GM12878 (cell line): ENCODE data around the gene GKN1. TPM values are rescaled to one million over a fixed set of nuclear protein-coding genes. Genes with fewer than 3 reads are reported as not detected.

Experiments
- ATAC-seq: fragments of 200-7000 bp; cut with Tn5 transposase; 3 replicates; pipeline ENCODE4 v1.9.1; 2020; ENCODE audit warnings: mild to moderate bottlenecking, moderate library complexity
- BruUV-seq: library from RNA; stranded (reverse); fragments of 400-500 nt; replicated peaks from 2 replicates; lab custom pipeline; 2021; lab: Mats Ljungman, UMichigan
- CTCF ChIA-PET: fragments of 300-600 bp; sonication (Branson Sonifier 250); formaldehyde crosslinking; extraction: SDS; loops from one replicate; lab custom pipeline; 2021; ENCODE audit warnings: inconsistent platforms; lab: Yijun Ruan, JAX
- POLR2A ChIA-PET: fragments of 350-600 bp; formaldehyde crosslinking; extraction: SDS; loops from one replicate; lab custom pipeline; 2021; ENCODE audit warnings: inconsistent platforms; lab: Charles Lee
- RAD21 ChIA-PET: fragments of 300-600 bp; sonication (Branson Sonifier 250); formaldehyde crosslinking; loops from one replicate; lab custom pipeline; 2023; ENCODE audit warnings: antibody characterized with exemption; ENCODE audit not compliant: unreplicated experiment; lab: Charles Lee
- SMC1A ChIA-PET: fragments of 300-600 bp; sonication (Branson Sonifier 250); formaldehyde crosslinking; loops from one replicate; lab custom pipeline; 2023; ENCODE audit not compliant: unreplicated experiment, uncharacterized antibody; lab: Charles Lee
- DNase-seq: peaks from one replicate; pipeline ENCODE4 v3.0.0-alpha.2; 2011; ENCODE audit warnings: low read depth, low spot score
- FAIRE-seq: peaks from 3 replicates; lab custom pipeline; 2011; peaks lifted over from hg19 to GRCh38; lab: Jason Lieb, UNC
- H2AFZ ChIP-seq: 2 replicates; pipeline ENCODE4 v1.6.0; 2011; ENCODE audit warnings: low read depth, low read length, control low read depth; ENCODE audit not compliant: control insufficient read depth
- H3K27ac ChIP-seq: 2 replicates; pipeline ENCODE4 v1.5.1; 2011; ENCODE audit warnings: control low read depth; ENCODE audit not compliant: control insufficient read depth, insufficient read depth
- H3K27me3 ChIP-seq, 2 experiments: replicated peaks in 1 of 2; 2 replicates each; pipeline versions ENCODE4 v1.6.0 to v1.6.1; 2011; ENCODE audit warnings: low read length in 1 of 2; ENCODE audit not compliant: control insufficient read depth in 2 of 2, insufficient read depth in 2 of 2
- H3K36me3 ChIP-seq, 2 experiments: 2 replicates each; pipeline ENCODE4 v1.5.1; 2011; ENCODE audit warnings: low read length in 1 of 2; ENCODE audit not compliant: control insufficient read depth in 2 of 2, insufficient read depth in 2 of 2
- H3K4me1 ChIP-seq: 2 replicates; pipeline ENCODE4 v1.6.1; 2011; ENCODE audit warnings: mild to moderate bottlenecking, low read length, moderate library complexity, mixed read lengths; ENCODE audit not compliant: control insufficient read depth, insufficient read depth
- H3K4me2 ChIP-seq: 2 replicates; pipeline ENCODE4 v1.6.0; 2011; ENCODE audit warnings: control low read depth; ENCODE audit not compliant: control insufficient read depth, insufficient read depth
- H3K4me3 ChIP-seq: fragments of 200-600 bp; sonication (generic); 2 replicates; pipeline ENCODE4 v1.5.1; 2016
- H3K79me2 ChIP-seq: 2 replicates; pipeline ENCODE4 v1.6.0; 2011; ENCODE audit warnings: low read length; ENCODE audit not compliant: control insufficient read depth, insufficient read depth
- H3K9ac ChIP-seq: 2 replicates; pipeline ENCODE4 v1.8.0; 2011; ENCODE audit warnings: low read length, control low read depth, mixed read lengths; ENCODE audit not compliant: control insufficient read depth, insufficient read depth
- H3K9me3 ChIP-seq: replicated peaks from 3 replicates; pipeline ENCODE4 v1.5.1; 2011; ENCODE audit warnings: mild to moderate bottlenecking, low read length; ENCODE audit not compliant: control insufficient read depth, insufficient read depth
- H4K20me1 ChIP-seq: 2 replicates; pipeline ENCODE4 v1.6.0; 2011; ENCODE audit not compliant: control insufficient read depth, insufficient read depth
- BCL11A ChIP-seq: IDR thresholded peaks from 2 replicates; pipeline ENCODE4 v1.6.1; 2011; ENCODE audit warnings: low read depth, low read length
- EZH2 ChIP-seq: IDR thresholded peaks from 2 replicates; pipeline ENCODE4 v1.6.1; 2012; ENCODE audit warnings: low read depth, mild to moderate bottlenecking, control low read depth, inconsistent platforms, low read length, borderline replicate concordance; ENCODE audit not compliant: control insufficient read depth
- FOXM1 ChIP-seq: IDR thresholded peaks from 2 replicates; pipeline ENCODE4 v1.6.1; 2012; ENCODE audit warnings: low read depth, mild to moderate bottlenecking, inconsistent platforms, low read length, moderate library complexity
- NBN ChIP-seq: fragments of 450-650 bp; IDR thresholded peaks from 2 replicates; pipeline ENCODE4 v1.6.1; 2016
- NR2F1 ChIP-seq: fragments of 450-650 bp; conservative IDR thresholded peaks from 2 replicates; pipeline ENCODE4 v1.6.1; 2017; ENCODE audit warnings: mild to moderate bottlenecking
- NRF1 ChIP-seq: conservative IDR thresholded peaks from 2 replicates; pipeline ENCODE4 v1.6.1; 2011; ENCODE audit warnings: mild to moderate bottlenecking, low read depth, low read length, improper control_type of control experiment
- SUZ12 ChIP-seq: fragments of 200-600 bp; sonication (generic); IDR thresholded peaks from one replicate; pipeline ENCODE4 v1.6.1; 2018; ENCODE audit warnings: antibody characterized with exemption, mild to moderate bottlenecking; ENCODE audit not compliant: unreplicated experiment
- TBL1XR1 ChIP-seq: IDR thresholded peaks from 2 replicates; pipeline ENCODE4 v1.6.1; 2012; ENCODE audit warnings: low read depth, low read length, improper control_type of control experiment
- ZNF24 ChIP-seq: fragments of 450-650 bp; IDR thresholded peaks from 2 replicates; pipeline ENCODE4 v1.6.1; 2017; ENCODE audit warnings: antibody characterized with exemption, mild to moderate bottlenecking
- WGBS: methylation state at CpG from one replicate; pipeline ENCODE4 v1.1.6; 2016; ENCODE audit warnings: low lambda C conversion rate; ENCODE audit not compliant: insufficient replicate concordance, insufficient coverage; ENCODE audit errors: missing lambda C conversion rate; 5-methylcytosine and 5-hydroxymethylcytosine counted together
- in situ Hi-C: fragments of 300-500 bp; cut with MboI; formaldehyde crosslinking; loops from 9 replicates; pipeline ENCODE4 v1.14.3; 2018; ENCODE audit warnings: mixed read lengths
- intact Hi-C: fragments of 100-400 bp; cut with micrococcal nuclease; formaldehyde crosslinking; loops from one replicate; pipeline ENCODE4 v1.14.2; 2022; ENCODE audit not compliant: unreplicated experiment
- polyA plus RNA-seq, 11 experiments: library from polyadenylated mRNA; depleted of rRNA in 4 of 11; unstranded in 6 of 11; stranded (reverse) in 5 of 11; fragments of >200 nt; fragmentation: Nextera tagmentation in 4 of 11; fragmentation: Illumina TruSeq in 1 of 11; extraction: Ambion mirVana in 4 of 11; extraction: Trizol in 1 of 11; gene quantifications; 1 replicate in 1 of 11; 2 replicates in 10 of 11; pipeline versions ENCODE4 v1.2.1 to v1.2.3, GENCODE V29; 2011 to 2016; ENCODE audit warnings: inconsistent platforms in 2 of 11, missing spikeins in 2 of 11, low read depth in 1 of 11
- total RNA-seq, 4 experiments: library from RNA; depleted of rRNA in 3 of 4; stranded (reverse); fragments of >200 nt in 3 of 4; fragmentation: Illumina TruSeq in 1 of 4; extraction: Trizol in 1 of 4; gene quantifications; 2 replicates each; pipeline versions ENCODE4 v1.2.1 to v1.2.3, GENCODE V29; 2013 to 2021
- TF ChIP-seq, protein P1 (sequence below): fragments of 450-650 bp; IDR thresholded peaks from 2 replicates; pipeline ENCODE4 v1.6.1; 2017; ENCODE audit warnings: mild to moderate bottlenecking, moderate library complexity
- TF ChIP-seq, protein P2 (sequence below): fragments of 450-650 bp; IDR thresholded peaks from 2 replicates; pipeline ENCODE4 v1.6.1; 2017; ENCODE audit warnings: mild to moderate bottlenecking
- TF ChIP-seq, protein P3 (sequence below): fragments of 450-650 bp; IDR thresholded peaks from 2 replicates; pipeline ENCODE4 v1.6.1; 2016; ENCODE audit warnings: mild to moderate bottlenecking, moderate library complexity, borderline replicate concordance

The GKN1 gene
- total and polyA plus RNA-seq, 10 of the 15 experiments (the other 5 are each of a cell fraction or from before 2014, with no cell fraction given), result not detected

DNA sequence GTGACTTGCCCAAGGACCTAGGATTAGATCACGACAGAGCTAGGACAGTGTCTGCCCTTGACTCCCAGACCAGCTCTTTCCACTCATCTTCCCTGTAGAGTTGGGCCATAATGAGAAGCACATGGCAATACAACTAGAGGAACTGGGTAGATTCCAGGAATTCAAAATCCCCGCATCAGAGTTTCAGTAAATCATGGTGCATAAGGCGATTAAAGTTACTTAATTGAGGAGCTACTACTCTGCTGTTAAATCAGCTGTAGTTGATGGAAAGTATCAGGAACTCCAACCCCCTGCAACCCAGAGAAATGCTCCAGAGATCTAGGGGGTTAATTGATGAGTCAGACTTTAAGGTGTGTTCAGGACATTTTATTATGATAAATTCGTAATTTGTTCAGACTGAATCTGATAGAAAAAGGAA, 44.3 kb downstream of the GKN1 start:
- DNase-seq (no peak), ATAC-seq (no peak), FAIRE-seq (no peak)
- H3K4me2 ChIP-seq, result no peak overlapping the region
- H3K79me2 ChIP-seq, result no peaks in the 10 kb centered on the region
- in situ Hi-C loops, result loop anchor here (25.0 kb wide), 1 partner anchor 694 kb away; no protein-coding TSS in a partner anchor
- H2AFZ ChIP-seq, result no peak overlapping the region
- H3K36me3 ChIP-seq, result no peaks in the 10 kb centered on the region
- ChIA-PET POLR2A (no interaction called here), RAD21 (no interaction called here), SMC1A (interaction anchor here (1.1 kb wide), 1 partner anchor 20 kb away, joined by 3 read pairs; no protein-coding TSS in a partner anchor), CTCF (no interaction called here)
- H4K20me1 ChIP-seq, result no peaks in the 10 kb centered on the region
- no peak overlapping the region for H3K27ac ChIP-seq
- intact Hi-C loops, result no loop called here
- BruUV-seq, result no TSS peak
- no peak overlapping the region for H3K9ac ChIP-seq
- H3K4me1 ChIP-seq, result no peaks in the 10 kb centered on the region
- no peaks in the 10 kb centered on the region for H3K9me3 ChIP-seq
- WGBS, result 27% methylated on average over 4 of the region's 4 CpGs
- peaks cover 5 to 6% of the 10 kb centered on the region in 2 experiments for H3K27me3 ChIP-seq
- TF ChIP-seq BCL11A, result no peak
- no peak for TF ChIP-seq FOXM1
- TF ChIP-seq NRF1, result no peak
- TF ChIP-seq EZH2, result no peak
- TF ChIP-seq TBL1XR1, result no peak
- no peak for TF ChIP-seq NR2F1
- no peak for TF ChIP-seq ZNF24
- no peak for TF ChIP-seq NBN
- TF ChIP-seq, protein P1, sequence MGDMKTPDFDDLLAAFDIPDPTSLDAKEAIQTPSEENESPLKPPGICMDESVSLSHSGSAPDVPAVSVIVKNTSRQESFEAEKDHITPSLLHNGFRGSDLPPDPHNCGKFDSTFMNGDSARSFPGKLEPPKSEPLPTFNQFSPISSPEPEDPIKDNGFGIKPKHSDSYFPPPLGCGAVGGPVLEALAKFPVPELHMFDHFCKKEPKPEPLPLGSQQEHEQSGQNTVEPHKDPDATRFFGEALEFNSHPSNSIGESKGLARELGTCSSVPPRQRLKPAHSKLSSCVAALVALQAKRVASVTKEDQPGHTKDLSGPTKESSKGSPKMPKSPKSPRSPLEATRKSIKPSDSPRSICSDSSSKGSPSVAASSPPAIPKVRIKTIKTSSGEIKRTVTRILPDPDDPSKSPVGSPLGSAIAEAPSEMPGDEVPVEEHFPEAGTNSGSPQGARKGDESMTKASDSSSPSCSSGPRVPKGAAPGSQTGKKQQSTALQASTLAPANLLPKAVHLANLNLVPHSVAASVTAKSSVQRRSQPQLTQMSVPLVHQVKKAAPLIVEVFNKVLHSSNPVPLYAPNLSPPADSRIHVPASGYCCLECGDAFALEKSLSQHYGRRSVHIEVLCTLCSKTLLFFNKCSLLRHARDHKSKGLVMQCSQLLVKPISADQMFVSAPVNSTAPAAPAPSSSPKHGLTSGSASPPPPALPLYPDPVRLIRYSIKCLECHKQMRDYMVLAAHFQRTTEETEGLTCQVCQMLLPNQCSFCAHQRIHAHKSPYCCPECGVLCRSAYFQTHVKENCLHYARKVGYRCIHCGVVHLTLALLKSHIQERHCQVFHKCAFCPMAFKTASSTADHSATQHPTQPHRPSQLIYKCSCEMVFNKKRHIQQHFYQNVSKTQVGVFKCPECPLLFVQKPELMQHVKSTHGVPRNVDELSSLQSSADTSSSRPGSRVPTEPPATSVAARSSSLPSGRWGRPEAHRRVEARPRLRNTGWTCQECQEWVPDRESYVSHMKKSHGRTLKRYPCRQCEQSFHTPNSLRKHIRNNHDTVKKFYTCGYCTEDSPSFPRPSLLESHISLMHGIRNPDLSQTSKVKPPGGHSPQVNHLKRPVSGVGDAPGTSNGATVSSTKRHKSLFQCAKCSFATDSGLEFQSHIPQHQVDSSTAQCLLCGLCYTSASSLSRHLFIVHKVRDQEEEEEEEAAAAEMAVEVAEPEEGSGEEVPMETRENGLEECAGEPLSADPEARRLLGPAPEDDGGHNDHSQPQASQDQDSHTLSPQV, result no peak
- no peak for TF ChIP-seq SUZ12
- TF ChIP-seq, protein P2, sequence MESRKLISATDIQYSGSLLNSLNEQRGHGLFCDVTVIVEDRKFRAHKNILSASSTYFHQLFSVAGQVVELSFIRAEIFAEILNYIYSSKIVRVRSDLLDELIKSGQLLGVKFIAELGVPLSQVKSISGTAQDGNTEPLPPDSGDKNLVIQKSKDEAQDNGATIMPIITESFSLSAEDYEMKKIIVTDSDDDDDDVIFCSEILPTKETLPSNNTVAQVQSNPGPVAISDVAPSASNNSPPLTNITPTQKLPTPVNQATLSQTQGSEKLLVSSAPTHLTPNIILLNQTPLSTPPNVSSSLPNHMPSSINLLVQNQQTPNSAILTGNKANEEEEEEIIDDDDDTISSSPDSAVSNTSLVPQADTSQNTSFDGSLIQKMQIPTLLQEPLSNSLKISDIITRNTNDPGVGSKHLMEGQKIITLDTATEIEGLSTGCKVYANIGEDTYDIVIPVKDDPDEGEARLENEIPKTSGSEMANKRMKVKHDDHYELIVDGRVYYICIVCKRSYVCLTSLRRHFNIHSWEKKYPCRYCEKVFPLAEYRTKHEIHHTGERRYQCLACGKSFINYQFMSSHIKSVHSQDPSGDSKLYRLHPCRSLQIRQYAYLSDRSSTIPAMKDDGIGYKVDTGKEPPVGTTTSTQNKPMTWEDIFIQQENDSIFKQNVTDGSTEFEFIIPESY, result no peak
- TF ChIP-seq, protein P3, sequence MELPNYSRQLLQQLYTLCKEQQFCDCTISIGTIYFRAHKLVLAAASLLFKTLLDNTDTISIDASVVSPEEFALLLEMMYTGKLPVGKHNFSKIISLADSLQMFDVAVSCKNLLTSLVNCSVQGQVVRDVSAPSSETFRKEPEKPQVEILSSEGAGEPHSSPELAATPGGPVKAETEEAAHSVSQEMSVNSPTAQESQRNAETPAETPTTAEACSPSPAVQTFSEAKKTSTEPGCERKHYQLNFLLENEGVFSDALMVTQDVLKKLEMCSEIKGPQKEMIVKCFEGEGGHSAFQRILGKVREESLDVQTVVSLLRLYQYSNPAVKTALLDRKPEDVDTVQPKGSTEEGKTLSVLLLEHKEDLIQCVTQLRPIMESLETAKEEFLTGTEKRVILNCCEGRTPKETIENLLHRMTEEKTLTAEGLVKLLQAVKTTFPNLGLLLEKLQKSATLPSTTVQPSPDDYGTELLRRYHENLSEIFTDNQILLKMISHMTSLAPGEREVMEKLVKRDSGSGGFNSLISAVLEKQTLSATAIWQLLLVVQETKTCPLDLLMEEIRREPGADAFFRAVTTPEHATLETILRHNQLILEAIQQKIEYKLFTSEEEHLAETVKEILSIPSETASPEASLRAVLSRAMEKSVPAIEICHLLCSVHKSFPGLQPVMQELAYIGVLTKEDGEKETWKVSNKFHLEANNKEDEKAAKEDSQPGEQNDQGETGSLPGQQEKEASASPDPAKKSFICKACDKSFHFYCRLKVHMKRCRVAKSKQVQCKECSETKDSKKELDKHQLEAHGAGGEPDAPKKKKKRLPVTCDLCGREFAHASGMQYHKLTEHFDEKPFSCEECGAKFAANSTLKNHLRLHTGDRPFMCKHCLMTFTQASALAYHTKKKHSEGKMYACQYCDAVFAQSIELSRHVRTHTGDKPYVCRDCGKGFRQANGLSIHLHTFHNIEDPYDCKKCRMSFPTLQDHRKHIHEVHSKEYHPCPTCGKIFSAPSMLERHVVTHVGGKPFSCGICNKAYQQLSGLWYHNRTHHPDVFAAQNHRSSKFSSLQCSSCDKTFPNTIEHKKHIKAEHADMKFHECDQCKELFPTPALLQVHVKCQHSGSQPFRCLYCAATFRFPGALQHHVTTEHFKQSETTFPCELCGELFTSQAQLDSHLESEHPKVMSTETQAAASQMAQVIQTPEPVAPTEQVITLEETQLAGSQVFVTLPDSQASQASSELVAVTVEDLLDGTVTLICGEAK, result no peak
- no peak overlapping the region for H3K4me3 ChIP-seq
